Measurements from ENCODE around the gene ETFDH.
"Not testable (repeated sequence)": the region's sequence is repeated elsewhere in the genome, so short reads cannot be mapped to it uniquely, and the experiment has no call there.

The ETFDH gene

GRCh38 chr4:158681629-158682028 is 9.5 kb downstream of the ETFDH start:
- DNase-seq (ENCODE audit: low spot score): no peak

GRCh38 chr4:158682066-158682465 is 10.0 kb downstream of the ETFDH start:
- no peak for DNase-seq (ENCODE audit: low spot score)

GRCh38 chr4:158688813-158689212 is 16.7 kb downstream of the ETFDH start:
- no peak for DNase-seq (ENCODE audit: low spot score)

- DNase-seq (ENCODE audit: low spot score): no peak
Observed at GRCh38 chr4:158704274-158704673, 32.2 kb downstream of the ETFDH start.

GRCh38 chr4:158710814-158711213 is 38.7 kb downstream of the ETFDH start:
- no peak for DNase-seq (ENCODE audit: low spot score)

GRCh38 chr4:158712622-158713021 is 40.5 kb downstream of the ETFDH start:
- DNase-seq (ENCODE audit: low spot score): not testable (repeated sequence)

- DNase-seq (ENCODE audit: low spot score): no peak
Observed at GRCh38 chr4:158714937-158715336, 42.8 kb downstream of the ETFDH start.

GRCh38 chr4:158715802-158716201 is 43.7 kb downstream of the ETFDH start:
- no peak for DNase-seq (ENCODE audit: low spot score)

GRCh38 chr4:158721680-158722079 is 49.6 kb downstream of the ETFDH start:
- DNase-seq (ENCODE audit: low spot score): no peak

- DNase-seq (ENCODE audit: low spot score): peak; percentile 47
Observed at GRCh38 chr4:158722291-158722916, 50.3 kb downstream of the ETFDH start.

- DNase-seq (ENCODE audit: low spot score): peak; percentile 95
Observed at GRCh38 chr4:158722917-158723793, 51.1 kb downstream of the ETFDH start, which contains the start of gene PPID. Gene PPID, minus strand, starts transcription at chr4:158723396. Its CDS starts 108 bp downstream, at chr4:158723288.

- DNase-seq (ENCODE audit: low spot score): no peak
Observed at GRCh38 chr4:158724637-158725036, 52.5 kb downstream of the ETFDH start.

GRCh38 chr4:158726633-158727032 is 54.5 kb downstream of the ETFDH start:
- DNase-seq (ENCODE audit: low spot score): no peak

GRCh38 chr4:158728236-158728635 is 56.1 kb downstream of the ETFDH start:
- DNase-seq (ENCODE audit: low spot score): no peak

- DNase-seq (ENCODE audit: low spot score): peak; percentile 73
Observed at GRCh38 chr4:158729716-158730559, 57.8 kb downstream of the ETFDH start.

GRCh38 chr4:158738866-158739265 is 66.8 kb downstream of the ETFDH start:
- no peak for DNase-seq (ENCODE audit: low spot score)

GRCh38 chr4:158739600-158739999 is 67.5 kb downstream of the ETFDH start:
- DNase-seq (ENCODE audit: low spot score): no peak

- no peak for DNase-seq (ENCODE audit: low spot score)
Observed at GRCh38 chr4:158741326-158742021, 69.4 kb downstream of the ETFDH start.

- not testable (repeated sequence) for DNase-seq (ENCODE audit: low spot score)
Observed at GRCh38 chr4:158746537-158746936, 74.4 kb downstream of the ETFDH start.

- no peak for DNase-seq (ENCODE audit: low spot score)
Observed at GRCh38 chr4:158750379-158750778, 78.3 kb downstream of the ETFDH start.

GRCh38 chr4:158754385-158755180 is 82.5 kb downstream of the ETFDH start:
- DNase-seq (ENCODE audit: low spot score): no peak
